Mesodermal cell (in vitro differentiated cells): ENCODE measurements around the gene CCDC171.

Experiments
- H3K27ac ChIP-seq: 2 replicates; pipeline ENCODE4 v1.7.0; 2013; ENCODE audit warnings: mild to moderate bottlenecking, low read depth, low read length, moderate library complexity; ENCODE audit not compliant: severe bottlenecking
- H3K36me3 ChIP-seq: 2 replicates; pipeline ENCODE4 v1.7.1; 2013; ENCODE audit warnings: mild to moderate bottlenecking, low read length, moderate library complexity; ENCODE audit not compliant: control insufficient read depth, insufficient read depth
- H3K4me1 ChIP-seq: one replicate; pipeline ENCODE4 v1.7.1; 2013; ENCODE audit warnings: mild to moderate bottlenecking, low read length; ENCODE audit not compliant: insufficient read depth, control insufficient read depth, poor library complexity, severe bottlenecking
- H3K4me3 ChIP-seq: 2 replicates; pipeline ENCODE4 v1.7.0; 2013; ENCODE audit warnings: low read length, control low read depth, mild to moderate bottlenecking; ENCODE audit not compliant: insufficient read depth, poor library complexity, severe bottlenecking; ENCODE audit errors: extremely low read depth
- H3K9me3 ChIP-seq: 2 replicates; pipeline ENCODE4 v1.7.1; 2013; ENCODE audit warnings: mild to moderate bottlenecking, low read length, moderate library complexity; ENCODE audit not compliant: control insufficient read depth
- WGBS, 2 experiments: methylation state at CpG; one replicate each; pipeline ENCODE4 v1.1.5; 2013; ENCODE audit warnings: missing lambda C conversion rate in 2 of 2; ENCODE audit not compliant: insufficient coverage in 2 of 2; 5-methylcytosine and 5-hydroxymethylcytosine counted together

Gene CCDC171

GRCh38 chr9:15724016-15724415 lies 171.2 kb downstream of the CCDC171 start:
- Histone ChIP-seq H3K9me3 (no peaks in the 10 kb centered on the region), H3K4me3 (no peak overlapping the region), H3K27ac (no peak overlapping the region), H3K36me3 (no peaks in the 10 kb centered on the region), H3K4me1 (no peaks in the 10 kb centered on the region)
- no CpG with 5 or more reads among the region's 1 CpG for whole genome bisulfite sequencing, 2 experiments

GRCh38 chr9:15724612-15725011 lies 171.8 kb downstream of the CCDC171 start:
- Histone ChIP-seq H3K4me3 (no peak overlapping the region), H3K36me3 (no peaks in the 10 kb centered on the region), H3K4me1 (no peaks in the 10 kb centered on the region), H3K27ac (no peak overlapping the region), H3K9me3 (no peaks in the 10 kb centered on the region)
- WGBS, 2 experiments = 100% methylated on average over 1 of the region's 1 CpG; no CpG with 5 or more reads in 1 of the 2 experiments

DNA sequence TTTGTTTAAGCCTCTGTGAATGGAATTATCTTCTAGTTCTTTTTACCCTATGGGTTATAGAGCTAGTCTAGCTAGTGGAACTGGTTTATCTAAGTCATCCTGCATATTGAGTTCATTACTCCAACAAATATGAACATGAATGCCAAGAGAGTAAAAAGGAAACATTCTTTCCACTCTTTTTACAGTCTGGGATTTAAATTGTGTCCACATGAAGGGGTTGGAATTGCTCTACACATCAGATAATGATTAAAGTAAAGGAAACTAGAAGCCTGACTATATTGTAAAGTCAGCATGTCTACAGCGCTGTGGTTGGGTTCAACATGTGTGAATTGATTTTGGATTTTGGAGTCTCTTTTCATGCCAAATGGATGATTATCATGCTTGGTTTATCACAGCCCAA lies 173.1 kb downstream of the CCDC171 start:
- no peaks in the 10 kb centered on the region for H3K36me3 ChIP-seq
- WGBS, 2 experiments = 100% methylated on average over 1 of the region's 1 CpG
- H3K9me3 ChIP-seq = no peaks in the 10 kb centered on the region
- H3K4me3 ChIP-seq = no peak overlapping the region
- no peak overlapping the region for H3K27ac ChIP-seq
- no peaks in the 10 kb centered on the region for H3K4me1 ChIP-seq

GRCh38 chr9:15729507-15729906 lies 176.7 kb downstream of the CCDC171 start:
- H3K27ac ChIP-seq = no peak overlapping the region
- no peaks in the 10 kb centered on the region for H3K36me3 ChIP-seq
- no peaks in the 10 kb centered on the region for H3K9me3 ChIP-seq
- H3K4me3 ChIP-seq = no peak overlapping the region
- WGBS, 2 experiments = 89% methylated on average over 2 of the region's 2 CpGs; no CpG with 5 or more reads in 1 of the 2 experiments
- H3K4me1 ChIP-seq = no peaks in the 10 kb centered on the region

DNA sequence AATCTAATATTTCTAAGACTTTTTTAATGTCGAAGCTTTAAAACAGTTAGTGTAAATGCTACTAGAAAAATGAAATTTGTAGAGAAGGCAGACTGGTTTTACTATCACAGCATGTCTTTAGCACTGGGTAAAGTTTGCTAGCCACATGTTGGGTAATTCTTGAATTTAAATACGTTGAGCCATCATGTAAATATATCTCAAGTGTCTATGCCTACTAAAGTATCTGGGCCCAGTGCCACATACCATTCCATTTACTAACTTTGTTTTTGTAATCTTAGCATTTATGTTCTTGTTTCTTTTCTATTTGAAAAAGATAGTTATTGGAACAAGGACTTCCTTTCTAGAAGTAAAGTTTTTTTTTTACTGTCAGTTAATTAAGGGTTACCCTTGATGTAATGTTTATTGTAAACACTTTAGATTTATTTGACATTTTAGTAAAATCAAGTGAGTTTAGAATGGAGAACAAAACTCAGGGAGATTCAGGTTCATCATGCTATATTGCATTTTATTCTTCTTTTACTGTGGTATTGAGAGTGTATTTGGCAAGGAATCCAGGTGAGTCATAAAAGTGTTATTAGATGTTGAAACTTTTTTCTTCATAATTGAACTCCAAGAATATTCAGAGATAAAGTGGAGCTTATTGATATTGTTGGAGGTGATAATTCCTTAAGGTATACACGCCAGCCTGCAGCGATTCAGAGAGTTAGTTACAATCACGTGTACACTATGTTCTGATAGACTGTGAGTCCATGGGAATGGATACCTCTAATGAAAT lies 182.4 kb downstream of the CCDC171 start:
- Histone ChIP-seq H3K36me3 (no peaks in the 10 kb centered on the region), H3K9me3 (no peaks in the 10 kb centered on the region), H3K4me1 (no peaks in the 10 kb centered on the region), H3K27ac (no peak overlapping the region), H3K4me3 (no peak overlapping the region)
- 93 to 100% methylated on average over 1 to 3 of the region's 5 CpGs for WGBS, 2 experiments

DNA sequence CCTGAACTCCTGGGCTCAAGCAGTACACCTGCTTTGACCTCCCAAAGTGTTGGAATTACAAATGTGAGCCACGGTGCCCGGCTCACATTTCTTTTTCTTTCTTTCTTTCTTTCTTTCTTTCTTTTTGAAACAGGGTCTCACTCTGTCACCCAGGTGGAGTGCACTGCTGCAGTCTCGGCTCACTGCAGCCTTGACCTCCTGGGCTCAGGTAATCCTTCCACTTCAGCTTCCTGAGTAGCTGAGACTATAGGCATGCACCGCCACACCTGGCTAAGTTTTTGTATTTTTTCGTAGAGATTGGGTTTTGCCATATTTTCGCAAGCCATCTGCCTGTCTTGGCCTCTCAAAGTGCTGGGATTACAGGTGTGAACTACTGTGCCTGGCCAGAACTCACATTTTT lies 183.7 kb downstream of the CCDC171 start:
- Histone ChIP-seq H3K36me3 (no peaks in the 10 kb centered on the region), H3K4me3 (no peak overlapping the region), H3K27ac (no peak overlapping the region), H3K4me1 (no peaks in the 10 kb centered on the region), H3K9me3 (no peaks in the 10 kb centered on the region)
- WGBS, 2 experiments = 83 to 91% methylated on average over 6 of the region's 6 CpGs

GRCh38 chr9:15738011-15738410 lies 185.2 kb downstream of the CCDC171 start:
- Histone ChIP-seq H3K27ac (no peak overlapping the region), H3K4me3 (no peak overlapping the region), H3K9me3 (no peaks in the 10 kb centered on the region), H3K4me1 (no peaks in the 10 kb centered on the region), H3K36me3 (no peaks in the 10 kb centered on the region)
- WGBS, 2 experiments = 100% methylated on average over 1 of the region's 1 CpG

GRCh38 chr9:15741015-15741414 lies 188.2 kb downstream of the CCDC171 start:
- no CpG with 5 or more reads among the region's 2 CpGs for WGBS, 2 experiments
- no peak overlapping the region for H3K4me3 ChIP-seq
- no peaks in the 10 kb centered on the region for H3K4me1 ChIP-seq
- no peaks in the 10 kb centered on the region for H3K36me3 ChIP-seq
- no peaks in the 10 kb centered on the region for H3K9me3 ChIP-seq
- H3K27ac ChIP-seq = no peak overlapping the region

GRCh38 chr9:15743512-15743911 lies 190.7 kb downstream of the CCDC171 start:
- no peaks in the 10 kb centered on the region for H3K4me1 ChIP-seq
- H3K9me3 ChIP-seq = no peaks in the 10 kb centered on the region
- H3K36me3 ChIP-seq = no peaks in the 10 kb centered on the region
- no peak overlapping the region for H3K4me3 ChIP-seq
- WGBS, 2 experiments = 83% methylated on average over 1 of the region's 1 CpG; no CpG with 5 or more reads in 1 of the 2 experiments
- no peak overlapping the region for H3K27ac ChIP-seq

DNA sequence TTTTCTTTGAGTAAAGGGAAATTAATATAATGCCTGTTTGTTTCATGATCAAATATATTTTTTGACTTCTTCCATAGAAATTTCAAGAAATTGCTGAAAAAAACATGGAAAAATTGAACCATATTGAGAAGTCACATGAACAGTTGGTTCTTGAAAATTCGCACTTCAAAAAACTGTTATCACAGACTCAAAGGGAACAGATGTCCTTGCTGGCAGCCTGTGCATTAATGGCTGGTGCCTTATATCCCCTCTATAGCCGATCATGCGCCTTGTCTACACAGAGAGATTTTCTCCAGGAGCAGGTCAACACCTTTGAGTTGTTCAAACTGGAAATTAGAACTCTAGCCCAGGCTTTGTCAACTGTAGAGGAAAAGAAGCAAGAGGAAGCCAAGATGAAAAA lies 191.4 kb downstream of the CCDC171 start:
- Histone ChIP-seq H3K36me3 (no peaks in the 10 kb centered on the region), H3K9me3 (no peaks in the 10 kb centered on the region), H3K27ac (no peak overlapping the region), H3K4me1 (no peaks in the 10 kb centered on the region), H3K4me3 (no peak overlapping the region)
- 81 to 100% methylated on average over 3 of the region's 3 CpGs for WGBS, 2 experiments

GRCh38 chr9:15746905-15747304 lies 194.1 kb downstream of the CCDC171 start:
- Histone ChIP-seq H3K27ac (no peak overlapping the region), H3K9me3 (no peaks in the 10 kb centered on the region), H3K4me3 (no peak overlapping the region), H3K36me3 (no peaks in the 10 kb centered on the region), H3K4me1 (no peaks in the 10 kb centered on the region)
- WGBS, 2 experiments = 83 to 85% methylated on average over 4 to 7 of the region's 7 CpGs
